COR-L47 (cell line): Measurements from ENCODE around the gene KIF5A.
A peak's percentile ranks its signal among the peaks of the same experiment; 100 is the strongest.
"Not testable (repeated sequence)": the region's sequence is repeated elsewhere in the genome, so short reads cannot be mapped to it uniquely, and the experiment has no call there.

Source experiments
- DNase-seq: peaks from one replicate; lab custom pipeline; 2025; lab: John Stamatoyannopoulos, UW

Gene KIF5A

DNA sequence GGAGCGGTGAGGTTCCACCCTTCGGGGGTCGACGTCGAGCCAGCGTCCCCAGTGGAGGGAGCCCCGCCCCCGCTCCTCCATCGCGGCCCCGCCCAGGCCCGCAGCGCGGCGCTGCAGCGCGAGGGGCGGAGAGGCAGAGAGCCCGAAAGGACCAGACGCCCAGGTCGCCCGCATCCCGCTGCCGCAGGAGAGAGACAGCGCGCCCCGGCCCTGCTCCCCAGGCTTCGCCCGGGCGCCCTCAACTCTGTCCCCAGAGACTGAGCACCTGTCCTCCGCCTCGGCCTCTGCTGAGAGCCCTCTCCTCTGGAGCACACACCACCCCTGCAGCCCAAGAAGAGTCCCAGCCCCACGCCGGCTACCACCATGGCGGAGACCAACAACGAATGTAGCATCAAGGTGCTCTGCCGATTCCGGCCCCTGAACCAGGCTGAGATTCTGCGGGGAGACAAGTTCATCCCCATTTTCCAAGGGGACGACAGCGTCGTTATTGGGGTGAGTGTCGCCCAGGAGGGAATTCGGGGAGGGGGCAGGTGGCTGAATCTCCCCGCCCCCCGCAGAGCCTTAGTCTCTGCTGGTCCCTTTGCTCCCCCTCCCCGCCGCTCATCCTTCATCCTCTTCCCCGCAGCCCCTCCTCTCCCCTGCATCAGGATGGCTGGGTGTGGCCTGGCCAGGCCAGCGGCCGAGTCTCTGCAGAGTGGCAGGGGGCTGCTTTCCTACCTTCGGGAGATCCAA is at the start of gene KIF5A:
Gene KIF5A (plus strand): TSS at position 136 of the 732 bp plus-strand sequence. CDS start 228 bp downstream, at position 364.
- peak; percentile 62 for DNase-seq

DNA sequence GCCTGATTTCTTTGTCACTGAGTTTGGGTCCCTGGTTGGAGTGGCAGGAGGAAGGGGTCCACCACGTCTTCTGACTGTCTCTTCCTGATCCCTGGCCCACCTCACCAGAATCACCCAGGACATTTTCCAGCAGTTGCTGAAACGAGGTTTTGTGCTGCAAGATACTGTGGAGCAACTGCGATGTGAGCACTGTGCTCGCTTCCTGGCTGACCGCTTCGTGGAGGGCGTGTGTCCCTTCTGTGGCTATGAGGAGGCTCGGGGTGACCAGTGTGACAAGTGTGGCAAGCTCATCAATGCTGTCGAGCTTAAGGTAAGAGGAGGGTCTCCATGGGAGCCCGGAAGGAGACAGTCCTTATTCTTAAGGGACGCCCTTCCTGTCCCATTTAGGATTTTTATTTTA is 49.6 kb upstream of the KIF5A start:
- no peak for DNase-seq

DNA sequence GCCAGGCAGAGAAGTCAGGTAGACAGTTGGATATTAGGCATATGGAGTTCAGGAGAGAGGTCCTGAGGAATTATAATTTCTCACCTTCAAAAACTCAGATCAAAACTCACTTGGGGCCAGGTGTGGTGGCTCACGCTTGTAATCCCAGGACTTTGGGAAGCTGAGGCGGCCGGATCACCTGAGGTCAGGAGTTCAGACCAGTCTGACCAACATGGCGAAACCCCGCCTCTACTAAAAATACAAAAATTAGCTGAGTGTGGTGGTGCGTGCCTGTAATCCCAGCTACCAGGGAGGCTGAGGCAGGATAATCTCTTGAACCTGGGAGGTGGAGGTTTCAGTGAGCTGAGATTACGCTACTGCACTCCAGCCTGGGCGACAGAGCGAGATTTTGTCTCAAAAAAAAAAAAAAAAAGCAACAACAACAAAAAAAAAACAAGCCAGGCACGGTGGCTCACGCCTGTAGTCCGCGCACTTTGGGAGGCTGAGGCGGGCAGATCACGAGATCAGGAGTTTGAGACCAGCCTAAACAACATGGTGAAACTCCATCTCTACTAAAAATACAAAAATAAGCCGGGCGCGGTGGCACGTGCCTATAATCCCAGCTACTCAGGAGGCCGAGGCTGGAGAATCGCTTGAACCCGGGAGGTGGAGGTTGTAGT is 47.4 kb upstream of the KIF5A start:
- not testable (repeated sequence) for DNase-seq

DNA sequence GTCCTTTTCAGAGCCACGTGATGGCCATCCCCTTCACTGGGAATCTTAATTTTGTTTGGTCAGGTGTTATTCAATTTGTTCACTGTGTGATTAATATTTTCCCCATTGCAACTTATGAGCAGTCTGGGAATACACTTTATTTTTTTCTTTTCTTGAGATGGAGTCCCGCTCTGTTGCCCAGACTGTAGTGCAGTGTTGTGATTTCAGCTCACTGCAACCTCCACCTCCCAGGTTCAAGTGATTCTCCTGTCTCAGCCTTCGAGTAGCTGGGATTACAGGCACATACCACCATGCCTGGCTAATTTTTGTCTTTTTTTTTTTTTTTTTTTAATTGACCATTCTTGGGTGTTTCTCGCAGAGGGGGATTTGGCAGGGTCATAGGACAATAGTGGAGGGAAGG is 43.3 kb upstream of the KIF5A start:
- DNase-seq, result not testable (repeated sequence)

DNA sequence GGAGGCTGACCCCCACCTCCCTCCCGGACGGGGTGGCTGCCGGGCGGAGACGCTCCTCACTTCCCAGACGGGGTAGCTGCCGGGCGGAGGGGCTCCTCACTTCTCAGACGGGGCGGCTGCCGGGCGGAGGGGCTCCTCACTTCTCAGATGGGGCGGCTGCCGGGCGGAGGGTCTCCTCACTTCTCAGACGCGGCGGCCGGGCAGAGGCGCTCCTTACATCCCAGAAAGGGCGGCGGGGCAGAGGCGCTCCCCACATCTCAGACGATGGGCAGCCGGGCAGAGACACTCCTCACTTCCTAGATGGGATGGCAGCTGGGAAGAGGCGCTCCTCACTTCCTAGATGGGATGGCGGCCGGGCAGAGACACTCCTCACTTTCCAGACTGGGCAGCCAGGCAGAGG is 42.0 kb upstream of the KIF5A start:
- DNase-seq, result not testable (repeated sequence)

- DNase-seq, result no peak
These were observed 38.7 kb upstream of the KIF5A start for GRCh38 chr12:57511161-57511560.

DNA sequence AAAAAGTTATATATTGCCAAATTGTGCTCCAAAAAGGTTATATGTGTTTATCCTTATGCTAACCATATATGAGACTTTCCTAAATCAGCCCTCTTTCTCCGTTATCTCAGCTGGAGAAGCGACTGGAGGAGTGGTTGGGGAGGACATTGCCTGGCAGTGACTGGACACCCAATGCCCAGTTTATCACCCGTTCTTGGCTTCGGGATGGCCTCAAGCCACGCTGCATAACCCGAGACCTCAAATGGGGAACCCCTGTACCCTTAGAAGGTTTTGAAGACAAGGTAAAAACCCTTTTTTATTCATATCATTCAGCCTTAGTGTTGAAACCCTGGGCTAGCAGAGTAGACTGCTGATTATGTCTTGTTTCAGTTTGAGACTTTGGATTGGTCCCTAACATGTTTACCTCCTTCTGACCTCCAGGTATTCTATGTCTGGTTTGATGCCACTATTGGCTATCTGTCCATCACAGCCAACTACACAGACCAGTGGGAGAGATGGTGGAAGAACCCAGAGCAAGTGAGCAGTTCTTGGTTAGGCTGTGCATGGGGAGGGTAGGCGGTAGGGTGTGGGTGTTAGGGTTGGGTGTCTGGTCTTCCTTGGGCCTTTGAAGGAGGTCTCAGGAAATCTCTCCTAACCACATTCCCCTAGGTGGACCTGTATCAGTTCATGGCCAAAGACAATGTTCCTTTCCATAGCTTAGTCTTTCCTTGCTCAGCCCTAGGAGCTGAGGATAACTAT is 38.1 kb upstream of the KIF5A start:
- no peak for DNase-seq

DNA sequence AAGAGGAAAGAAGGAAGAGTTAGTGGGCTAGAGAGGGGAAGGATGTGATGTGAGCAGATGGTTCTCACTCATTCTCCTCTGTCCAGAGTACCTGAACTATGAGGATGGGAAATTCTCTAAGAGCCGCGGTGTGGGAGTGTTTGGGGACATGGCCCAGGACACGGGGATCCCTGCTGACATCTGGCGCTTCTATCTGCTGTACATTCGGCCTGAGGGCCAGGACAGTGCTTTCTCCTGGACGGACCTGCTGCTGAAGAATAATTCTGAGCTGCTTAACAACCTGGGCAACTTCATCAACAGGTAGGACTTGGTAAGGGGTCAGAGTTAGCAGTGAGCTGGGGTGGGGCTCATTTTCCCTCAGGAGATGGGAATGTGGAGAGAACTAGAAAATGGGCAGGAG is 37.2 kb upstream of the KIF5A start:
- DNase-seq, result no peak

DNA sequence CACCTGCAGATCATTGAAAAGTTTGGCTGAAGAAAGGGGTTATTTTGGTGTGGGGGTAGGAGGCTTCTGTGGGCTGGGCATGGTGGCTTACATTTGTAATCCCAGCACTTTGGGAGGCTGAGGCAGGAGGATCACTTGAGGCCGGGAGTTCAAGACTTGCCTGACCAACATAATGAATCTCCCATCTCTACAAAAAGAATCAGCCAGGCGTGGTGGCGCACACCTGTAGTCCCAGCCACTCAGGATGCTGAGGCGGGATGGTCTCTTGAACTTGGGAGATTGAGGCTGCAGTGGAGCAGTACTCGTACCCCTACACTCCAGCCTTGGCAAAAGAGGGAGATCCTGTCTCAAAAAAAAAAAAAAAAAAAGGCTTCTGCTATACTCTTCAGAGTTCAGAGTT is 36.6 kb upstream of the KIF5A start:
- DNase-seq, result no peak

DNA sequence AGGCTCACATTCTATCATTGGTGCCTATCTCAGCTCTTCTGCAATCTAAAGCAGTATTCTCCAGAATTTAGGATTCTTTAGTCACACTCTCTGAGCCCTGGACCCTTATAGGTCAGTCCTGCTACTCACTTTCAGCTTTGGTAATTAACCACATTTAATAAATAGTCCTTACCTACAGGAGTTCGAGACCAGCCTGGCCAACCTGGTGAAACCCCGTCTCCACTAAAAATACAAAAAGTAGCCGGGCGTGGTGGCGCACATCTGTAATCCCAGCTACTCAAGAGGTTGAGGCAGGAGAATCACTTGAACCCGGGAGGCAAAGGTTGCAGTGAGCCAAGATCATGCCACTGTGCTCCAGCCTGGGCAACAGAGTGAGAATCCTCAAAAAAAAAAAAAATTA is 36.2 kb upstream of the KIF5A start:
- DNase-seq, result not testable (repeated sequence)

GRCh38 chr12:57514246-57514645 is 35.6 kb upstream of the KIF5A start:
- not testable (repeated sequence) for DNase-seq

GRCh38 chr12:57514720-57515407 is 35.0 kb upstream of the KIF5A start:
- peak; percentile 75 for DNase-seq

GRCh38 chr12:57515408-57515933 is 34.4 kb upstream of the KIF5A start:
- DNase-seq, result no peak

GRCh38 chr12:57515934-57516541 is 33.8 kb upstream of the KIF5A start:
- no peak for DNase-seq

DNA sequence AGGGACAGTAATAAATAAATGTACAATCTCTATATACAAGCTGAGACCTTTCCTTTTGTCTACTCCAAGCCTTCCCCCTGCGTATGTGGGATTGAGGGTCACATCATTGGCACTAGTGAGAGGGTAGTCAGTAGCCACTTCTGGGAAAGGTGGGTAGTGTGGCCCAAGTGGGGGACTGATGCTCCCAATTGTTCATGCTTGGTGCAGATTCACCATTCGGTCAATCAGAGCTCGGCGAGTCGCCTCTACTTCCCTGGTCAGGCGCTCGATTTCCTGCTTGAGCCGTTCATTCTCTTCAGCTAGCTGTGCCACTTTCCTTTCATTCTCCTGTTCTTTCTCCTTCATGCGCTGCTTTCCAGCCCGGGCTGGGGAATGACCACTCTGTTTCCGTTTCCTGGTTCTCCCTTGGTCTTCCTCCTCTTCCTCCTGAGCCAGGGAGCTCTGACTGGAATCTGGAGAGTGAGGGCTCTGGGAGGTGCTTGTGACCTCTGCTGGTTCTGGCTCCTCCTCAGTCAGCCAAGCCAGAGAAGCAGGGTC is 33.2 kb upstream of the KIF5A start:
- DNase-seq, result no peak

DNA sequence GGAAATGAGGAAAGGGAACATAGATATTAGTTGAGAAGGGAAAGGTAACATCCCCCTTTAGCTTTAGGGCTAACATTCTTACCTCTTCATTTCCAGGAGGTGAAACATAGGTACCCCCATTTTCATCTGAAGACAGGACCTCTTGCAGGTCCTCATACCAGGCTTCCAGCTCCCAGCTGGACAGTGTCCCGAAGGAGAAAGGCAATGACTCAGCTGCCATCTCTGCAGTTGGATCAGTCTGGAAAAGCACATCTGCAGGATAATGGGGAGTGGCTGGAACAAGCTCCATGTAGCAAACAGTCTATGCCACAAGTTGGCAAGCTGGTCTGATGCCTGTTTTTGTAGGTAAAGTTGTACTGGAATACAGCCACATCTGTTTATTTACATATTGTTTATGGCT is 32.7 kb upstream of the KIF5A start:
- no peak for DNase-seq

DNA sequence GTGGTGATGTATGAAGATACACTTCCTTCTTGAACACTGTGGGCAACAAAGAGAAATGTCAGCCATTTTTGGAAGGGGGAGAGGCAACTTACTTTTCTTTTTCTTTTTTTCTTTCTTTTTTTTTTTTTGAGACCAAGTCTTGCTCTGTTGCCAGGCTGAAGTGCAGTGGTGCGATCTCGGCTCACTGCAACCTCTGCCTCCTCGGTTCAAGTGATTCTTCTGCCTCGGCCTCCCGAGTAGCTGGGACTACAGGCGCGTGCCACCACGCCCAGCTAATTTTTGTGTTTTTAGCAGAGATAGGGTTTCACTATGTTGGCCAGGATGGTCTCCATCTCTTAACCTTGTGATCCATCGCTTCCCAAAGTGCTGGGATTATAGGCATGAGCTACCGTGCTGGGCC is 32.1 kb upstream of the KIF5A start:
- not testable (repeated sequence) for DNase-seq

DNA sequence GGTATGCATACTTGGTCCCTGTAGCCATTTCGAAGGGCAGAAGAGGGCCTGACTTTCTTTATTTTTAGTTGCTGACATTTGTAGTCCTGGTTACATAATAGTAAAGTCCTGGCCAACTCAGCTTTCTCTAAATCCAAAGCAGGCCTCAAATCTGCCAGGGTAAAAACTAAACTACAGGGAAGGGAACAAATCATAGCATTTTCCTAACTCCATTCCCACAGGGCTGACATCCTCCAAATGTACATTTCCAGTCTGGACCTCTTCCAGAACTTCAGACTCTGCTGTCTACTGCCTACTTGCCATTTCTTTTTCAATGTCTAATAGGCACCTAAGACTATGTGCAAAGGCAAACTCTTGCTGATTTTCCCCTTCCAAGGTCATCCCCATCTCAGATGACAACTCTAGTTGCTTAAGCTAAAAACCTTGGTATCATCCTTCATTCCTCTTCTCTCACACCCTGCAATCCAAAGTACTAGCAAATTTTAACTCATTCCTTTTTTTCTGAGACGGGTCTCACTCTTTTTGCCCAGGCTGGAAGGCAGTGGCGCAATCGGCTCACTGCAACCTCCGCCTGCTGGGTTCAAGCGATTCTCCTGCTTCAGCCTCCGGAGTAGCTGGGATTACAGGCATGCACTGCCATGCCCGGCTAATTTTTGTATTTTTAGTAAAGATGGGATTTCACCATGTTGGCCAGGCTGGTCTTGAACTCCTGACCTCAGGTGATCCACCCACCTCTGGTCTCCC is 31.5 kb upstream of the KIF5A start:
- DNase-seq, result no peak

- DNase-seq, result no peak
These were observed 30.7 kb upstream of the KIF5A start for GRCh38 chr12:57518920-57519795.

DNA sequence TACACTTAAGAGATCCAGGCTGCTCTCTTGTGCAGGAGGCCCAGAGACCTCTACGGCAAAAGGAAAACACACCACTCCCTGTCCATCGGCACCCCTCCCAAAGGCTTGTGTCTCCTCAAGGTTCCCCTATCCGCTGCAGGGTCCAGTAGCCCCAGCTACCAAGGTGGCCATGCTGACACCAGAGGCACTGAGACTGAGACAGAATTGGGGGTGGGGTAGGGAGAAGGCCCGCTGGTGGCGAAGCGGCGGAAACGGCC is 30.1 kb upstream of the KIF5A start:
- peak; percentile 23 for DNase-seq
